Omental fat pad (tissue), 4 donors: Measurements from ENCODE around the gene PAX3. TPM values are rescaled to one million over a fixed set of nuclear protein-coding genes. Genes with fewer than 3 reads are reported as not detected.

Experiments
- ATAC-seq: fragments of 150-250 bp; one replicate; pipeline ENCODE4 v1.9.1; 2016; ENCODE audit warnings: mild to moderate bottlenecking, moderate library complexity; ENCODE audit not compliant: low FRiP score
- DNase-seq: peaks from one replicate; pipeline ENCODE4 v3.0.0-alpha.2; 2019; ENCODE audit warnings: low spot score
- total RNA-seq, 4 donors: library from RNA; depleted of rRNA; stranded (reverse); fragments of >200 nt; gene quantifications; one replicate each; pipeline ENCODE4 v1.1.0, GENCODE V29; 2016
- TF ChIP-seq, protein P1 (sequence below), 3 donors: fragments of 450-650 bp; IDR thresholded peaks; one replicate each; pipeline ENCODE4 v1.5.1; 2016 to 2017; ENCODE audit warnings: antibody characterized with exemption in 3 of 3, mild to moderate bottlenecking in 3 of 3, moderate library complexity in 2 of 3

PAX3 gene
- total RNA-seq, 4 donors from 2014 or later = not detected

DNA sequence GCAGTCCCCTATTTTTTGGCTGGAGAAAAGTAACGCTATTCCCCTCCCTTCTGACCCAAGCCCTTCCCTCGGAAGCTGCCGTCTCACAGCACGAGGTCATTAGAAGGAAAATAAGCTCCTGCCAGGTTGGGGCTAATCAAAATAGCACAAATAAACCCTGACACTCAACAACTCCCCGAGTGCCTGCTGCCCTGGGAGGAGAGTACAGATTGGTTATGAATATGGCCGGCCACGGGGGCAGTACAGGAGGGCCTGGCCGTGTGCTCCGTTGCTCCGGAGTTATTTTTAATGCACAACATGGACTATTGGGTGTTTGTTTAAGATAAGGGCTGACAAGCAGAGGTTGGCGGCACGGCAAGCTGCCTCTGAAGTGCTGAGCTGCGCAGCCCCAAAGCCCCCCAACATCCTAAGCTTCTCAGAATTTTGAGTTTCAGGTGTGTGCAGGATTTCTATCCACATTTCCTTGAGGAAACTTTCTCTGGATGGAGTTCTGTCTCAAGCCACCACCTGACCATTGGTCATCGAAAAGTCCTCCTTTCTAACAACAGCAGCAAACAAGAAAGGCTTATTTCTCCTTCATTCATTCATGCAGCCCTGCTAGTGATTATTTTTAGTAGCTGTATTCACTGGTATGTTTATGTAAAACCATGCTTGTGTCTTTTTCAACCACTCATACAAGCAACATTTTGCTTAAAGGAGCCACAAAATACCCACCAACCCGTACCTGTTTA, 58.7 kb downstream of the PAX3 start:
- no peak for ATAC-seq
- TF ChIP-seq, protein P1, sequence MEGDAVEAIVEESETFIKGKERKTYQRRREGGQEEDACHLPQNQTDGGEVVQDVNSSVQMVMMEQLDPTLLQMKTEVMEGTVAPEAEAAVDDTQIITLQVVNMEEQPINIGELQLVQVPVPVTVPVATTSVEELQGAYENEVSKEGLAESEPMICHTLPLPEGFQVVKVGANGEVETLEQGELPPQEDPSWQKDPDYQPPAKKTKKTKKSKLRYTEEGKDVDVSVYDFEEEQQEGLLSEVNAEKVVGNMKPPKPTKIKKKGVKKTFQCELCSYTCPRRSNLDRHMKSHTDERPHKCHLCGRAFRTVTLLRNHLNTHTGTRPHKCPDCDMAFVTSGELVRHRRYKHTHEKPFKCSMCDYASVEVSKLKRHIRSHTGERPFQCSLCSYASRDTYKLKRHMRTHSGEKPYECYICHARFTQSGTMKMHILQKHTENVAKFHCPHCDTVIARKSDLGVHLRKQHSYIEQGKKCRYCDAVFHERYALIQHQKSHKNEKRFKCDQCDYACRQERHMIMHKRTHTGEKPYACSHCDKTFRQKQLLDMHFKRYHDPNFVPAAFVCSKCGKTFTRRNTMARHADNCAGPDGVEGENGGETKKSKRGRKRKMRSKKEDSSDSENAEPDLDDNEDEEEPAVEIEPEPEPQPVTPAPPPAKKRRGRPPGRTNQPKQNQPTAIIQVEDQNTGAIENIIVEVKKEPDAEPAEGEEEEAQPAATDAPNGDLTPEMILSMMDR (IDR thresholded peaks at IDR 0.05) = no peak
- DNase-seq = no peak

DNA sequence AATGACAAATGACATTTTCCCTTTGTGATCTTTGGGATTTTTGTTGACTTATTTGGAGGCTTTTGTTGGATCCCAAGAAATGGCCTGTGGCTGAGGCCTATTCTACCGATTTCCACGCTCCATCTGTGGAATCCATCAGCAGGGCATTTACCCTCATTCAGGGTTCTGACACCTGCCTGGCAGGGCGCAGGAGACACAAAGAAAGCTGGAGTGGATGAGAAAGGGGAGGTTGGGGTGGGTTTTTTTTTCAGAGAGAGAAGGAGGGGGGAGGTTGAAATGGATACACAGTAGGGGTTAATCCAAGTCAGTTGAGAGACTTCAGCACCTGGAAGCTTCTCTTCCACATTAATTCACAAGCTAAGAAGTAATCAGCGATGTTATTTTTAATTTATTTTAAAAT, 59.7 kb downstream of the PAX3 start:
- DNase-seq (no peak), ATAC-seq (no peak)
- TF ChIP-seq, protein P1 (IDR thresholded peaks at IDR 0.05) = no peak

DNA sequence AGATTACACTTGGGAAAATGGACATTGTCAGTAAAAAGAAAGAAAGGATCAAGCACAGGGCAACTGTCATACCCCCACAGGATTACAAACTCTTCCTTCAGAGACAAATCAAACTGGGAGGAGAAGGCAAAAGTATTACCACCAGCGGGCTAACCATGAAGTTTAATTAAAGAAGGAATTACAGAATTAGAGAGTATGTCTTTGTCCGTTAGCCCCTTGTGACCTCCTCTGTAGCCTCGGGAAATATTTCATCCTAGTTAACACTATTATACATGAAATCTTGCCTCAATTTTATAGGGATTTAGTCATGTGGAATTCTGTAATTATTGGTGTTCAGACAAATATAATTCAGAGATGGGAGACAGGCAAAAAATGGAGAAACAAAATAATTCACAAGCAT, 60.7 kb downstream of the PAX3 start:
- TF ChIP-seq, protein P1 (IDR thresholded peaks at IDR 0.05) = no peak
- DNase-seq = no peak
- no peak for ATAC-seq

DNA sequence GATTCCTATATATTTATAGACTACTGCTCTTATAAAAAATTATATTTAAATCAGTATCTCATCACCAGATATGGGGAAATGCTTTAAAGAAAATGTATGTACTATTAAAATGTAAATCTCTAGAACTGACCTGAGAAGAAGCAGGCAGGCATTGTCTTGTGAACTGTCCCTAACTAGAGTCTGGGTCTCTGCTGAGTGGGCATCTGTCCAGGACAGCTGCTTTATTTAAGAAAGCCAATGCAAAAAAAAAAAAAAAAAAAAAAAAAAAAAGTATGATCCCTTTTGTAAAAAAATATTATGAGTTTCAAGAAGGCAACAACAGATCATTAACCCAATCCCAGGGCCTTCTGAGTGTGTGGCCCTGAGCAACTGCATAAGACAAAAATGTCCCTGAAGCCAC, 66.0 kb downstream of the PAX3 start:
- no peak for ATAC-seq
- DNase-seq = no peak
- TF ChIP-seq, protein P1 (IDR thresholded peaks at IDR 0.05) = no peak

DNA sequence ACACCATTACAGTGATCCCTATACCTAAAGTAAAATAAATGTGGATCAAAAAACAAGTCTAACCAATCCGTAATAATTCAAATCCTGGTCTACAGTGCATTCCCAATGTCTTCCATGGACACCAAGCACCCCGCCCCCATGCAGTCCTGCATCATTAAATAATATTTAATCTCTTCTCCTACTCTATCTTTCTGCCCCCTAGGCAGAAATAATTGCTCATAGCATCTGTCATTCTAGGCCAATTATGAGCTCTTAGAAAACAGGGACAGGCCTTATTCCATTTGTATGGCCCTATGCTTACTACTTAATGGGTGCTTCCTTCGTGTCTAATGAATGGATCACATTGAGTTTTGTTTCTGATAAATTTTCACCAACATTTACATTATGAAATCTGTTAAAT, 66.4 kb downstream of the PAX3 start:
- DNase-seq = no peak
- ATAC-seq = no peak
- TF ChIP-seq, protein P1 (IDR thresholded peaks at IDR 0.05) = no peak

DNA sequence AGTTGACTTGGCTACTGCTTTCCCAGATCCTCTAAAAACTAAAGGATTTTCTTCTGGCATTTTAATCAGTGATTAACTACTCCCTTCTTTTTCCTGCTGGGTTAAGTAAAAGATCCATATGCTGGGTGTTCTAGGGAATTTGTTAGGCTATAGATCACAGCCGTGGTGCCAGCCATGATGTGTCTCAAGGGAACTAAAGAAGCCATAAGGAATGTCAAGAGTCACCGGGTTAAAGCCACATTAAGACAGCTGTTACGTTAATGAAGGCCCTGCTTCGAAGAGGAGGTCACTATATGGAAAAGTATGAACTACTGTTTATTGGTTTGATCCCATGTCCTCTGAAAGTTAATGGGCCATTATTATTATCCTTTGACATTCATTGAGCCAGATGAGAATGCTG, 70.7 kb downstream of the PAX3 start:
- ATAC-seq (no peak), DNase-seq (no peak)
- TF ChIP-seq, protein P1 (IDR thresholded peaks at IDR 0.05) = no peak

DNA sequence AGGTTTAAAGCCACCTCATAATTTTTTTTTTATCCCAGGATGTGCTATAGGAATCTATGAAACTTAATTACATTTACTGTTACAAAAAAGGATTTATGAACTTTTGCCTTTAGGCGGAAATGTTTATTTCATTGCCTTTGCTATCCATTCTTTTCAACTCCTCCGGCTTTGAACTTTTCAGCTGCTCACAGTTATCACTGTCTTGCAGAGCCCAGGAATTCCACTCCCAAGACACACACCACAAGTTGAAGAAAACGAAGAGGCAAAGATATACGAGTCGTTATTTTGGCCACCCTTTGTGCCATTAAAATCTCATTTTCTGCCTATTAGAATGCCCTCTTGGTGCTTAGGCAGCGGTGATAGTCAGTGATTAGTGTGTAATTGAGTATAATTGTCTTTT, 80.0 kb downstream of the PAX3 start:
- ATAC-seq (no peak), DNase-seq (no peak)
- TF ChIP-seq, protein P1 (IDR thresholded peaks at IDR 0.05) = no peak
